ENCODE results near the gene APCS. TPM values are rescaled to one million over a fixed set of nuclear protein-coding genes. Genes with fewer than 3 reads are reported as not detected.

The APCS gene
- total and polyA plus RNA-seq, 9 of the 15 experiments (the other 6 are each of a cell fraction or from before 2014, with no cell fraction given), result 0.29 TPM; not detected in 8

GRCh38 chr1:159562680-159563079 lies 24.9 kb upstream of the APCS start:
- no peak for FAIRE-seq
- TF ChIP-seq ZNF507 (tag; conservative IDR thresholded peaks at IDR 0.05), result no peak
- TF ChIP-seq ZNF274 (IDR thresholded peaks at IDR 0.05; ENCODE audit: borderline replicate concordance, low read depth, low read length), result no peak
- no peak for TF ChIP-seq PRPF4 (IDR thresholded peaks at IDR 0.05; ENCODE audit: insufficient read depth, low read depth, low read length, poor library complexity, severe bottlenecking)
- 0% methylated on average over 1 of the region's 1 CpG for WGBS (ENCODE audit: insufficient coverage, low coverage, missing lambda C conversion rate)
- DNase-seq (ENCODE audit: extremely low read depth in 1 of 4, low spot score in 3 of 4), result no peak
- no peaks in the 10 kb centered on the region for H3K27me3 ChIP-seq (ENCODE audit: control insufficient read depth in 2 of 2, insufficient read depth in 2 of 2, low read length in 2 of 2)
- CTCF ChIA-PET (ENCODE audit: low intra/inter-chr PET ratio), result no interaction called here
- H3K4me2 ChIP-seq (ENCODE audit: insufficient read depth, low read length), result no peak overlapping the region
- BruUV-seq (replicated peaks), result no TSS peak
- H3K4me3 ChIP-seq, result no peak overlapping the region
- H3K27ac ChIP-seq (ENCODE audit: extremely low read depth, low read depth, low read length), result no peak overlapping the region
- H3K4me1 ChIP-seq (replicated peaks in 1 of 2; ENCODE audit: control insufficient read depth in 2 of 2, insufficient read depth in 2 of 2, low read length in 2 of 2), result no peaks in the 10 kb centered on the region
- no peaks in the 10 kb centered on the region for H4K20me1 ChIP-seq (replicated peaks; ENCODE audit: control insufficient read depth, insufficient read depth, low read length)
- intact Hi-C loops (cut with micrococcal nuclease) (no loop called here), in situ Hi-C loops (cut with MboI) (no loop called here)
- no peaks in the 10 kb centered on the region for H3K9me1 ChIP-seq (ENCODE audit: control insufficient read depth, insufficient read depth, low read length)
- H3K9ac ChIP-seq (ENCODE audit: insufficient read depth in 1 of 2, low read depth in 2 of 2, low read length in 2 of 2), result no peak overlapping the region
- no peak for ATAC-seq
- H3K79me2 ChIP-seq (ENCODE audit: control insufficient read depth, insufficient read depth, low read length), result no peaks in the 10 kb centered on the region
- no peaks in the 10 kb centered on the region for H3K36me3 ChIP-seq (ENCODE audit: control insufficient read depth, insufficient read depth, low read length)
- POLR2A ChIA-PET, result no interaction called here
- H2AFZ ChIP-seq (ENCODE audit: low read depth, low read length), result no peak overlapping the region
- no peaks in the 10 kb centered on the region for H3K9me3 ChIP-seq (replicated peaks; ENCODE audit: control insufficient read depth, insufficient read depth, low read depth, low read length)

GRCh38 chr1:159577446-159577845 lies 10.2 kb upstream of the APCS start:
- 0% methylated on average over 3 of the region's 3 CpGs for WGBS (ENCODE audit: insufficient coverage, low coverage, missing lambda C conversion rate)
- no peak overlapping the region for H3K27ac ChIP-seq (ENCODE audit: extremely low read depth, low read depth, low read length)
- ChIA-PET POLR2A (no interaction called here), CTCF (ENCODE audit: low intra/inter-chr PET ratio) (no interaction called here)
- no peak for DNase-seq (ENCODE audit: extremely low read depth in 1 of 4, low spot score in 3 of 4)
- H3K4me1 ChIP-seq (replicated peaks in 1 of 2; ENCODE audit: control insufficient read depth in 2 of 2, insufficient read depth in 2 of 2, low read length in 2 of 2), result no peaks in the 10 kb centered on the region
- no peaks in the 10 kb centered on the region for H4K20me1 ChIP-seq (replicated peaks; ENCODE audit: control insufficient read depth, insufficient read depth, low read length)
- intact Hi-C loops (cut with micrococcal nuclease), result no loop called here
- no peak overlapping the region for H3K9ac ChIP-seq (ENCODE audit: insufficient read depth in 1 of 2, low read depth in 2 of 2, low read length in 2 of 2)
- H3K27me3 ChIP-seq (ENCODE audit: control insufficient read depth in 2 of 2, insufficient read depth in 2 of 2, low read length in 2 of 2), result no peaks in the 10 kb centered on the region
- in situ Hi-C loops (cut with MboI), result no loop called here
- H3K4me3 ChIP-seq, result no peak overlapping the region
- no peak for FAIRE-seq
- no peaks in the 10 kb centered on the region for H3K36me3 ChIP-seq (ENCODE audit: control insufficient read depth, insufficient read depth, low read length)
- H3K9me1 ChIP-seq (ENCODE audit: control insufficient read depth, insufficient read depth, low read length), result no peaks in the 10 kb centered on the region
- ATAC-seq, result no peak
- no peaks in the 10 kb centered on the region for H3K79me2 ChIP-seq (ENCODE audit: control insufficient read depth, insufficient read depth, low read length)
- H3K4me2 ChIP-seq (ENCODE audit: insufficient read depth, low read length), result no peak overlapping the region
- no peak overlapping the region for H2AFZ ChIP-seq (ENCODE audit: low read depth, low read length)
- H3K9me3 ChIP-seq (replicated peaks; ENCODE audit: control insufficient read depth, insufficient read depth, low read depth, low read length), result no peaks in the 10 kb centered on the region
- no TSS peak for BruUV-seq (replicated peaks)
- TF ChIP-seq KLF6 (CRISPR knock-in tag; IDR thresholded peaks at IDR 0.05; ENCODE audit: borderline replicate concordance), result no peak
- TF ChIP-seq IRF9 (tag; IDR thresholded peaks at IDR 0.05), result no peak
- TF ChIP-seq ZNF644 (tag; IDR thresholded peaks at IDR 0.05; ENCODE audit: low read depth), result no peak
- TF ChIP-seq GABPB1 (CRISPR knock-in tag; IDR thresholded peaks at IDR 0.05), result no peak
- no peak for TF ChIP-seq NR2F6 (CRISPR knock-in tag; IDR thresholded peaks at IDR 0.05)
- no peak for TF ChIP-seq MXI1 (IDR thresholded peaks at IDR 0.05; ENCODE audit: low read depth, low read length)
- TF ChIP-seq ZNF41 (CRISPR knock-in tag; conservative IDR thresholded peaks at IDR 0.05), result no peak
- no peak for TF ChIP-seq ZNF354B (CRISPR knock-in tag; IDR thresholded peaks at IDR 0.05)
- no peak for TF ChIP-seq KDM5B (IDR thresholded peaks at IDR 0.05; ENCODE audit: insufficient replicate concordance, low read depth, low read length)
- TF ChIP-seq POLR2AphosphoS2 (IDR thresholded peaks at IDR 0.05; ENCODE audit: low read length), result no peak
- TF ChIP-seq FOXP1 (CRISPR knock-in tag; IDR thresholded peaks at IDR 0.05), result no peak

Data from K562 (cell line).